HEK293T (cell line): Measurements from ENCODE around the gene PSMG2.

Experiments
- CTCF ChIA-PET: fragments of 350-600 bp; formaldehyde crosslinking; extraction: SDS; loops from one replicate; lab custom pipeline; 2021; ENCODE audit warnings: antibody characterized with exemption, inconsistent platforms; lab: Yijun Ruan, JAX
- POLR2A ChIA-PET: fragments of 350-600 bp; formaldehyde crosslinking; extraction: SDS; loops from one replicate; lab custom pipeline; 2020; ENCODE audit warnings: antibody characterized with exemption, inconsistent platforms; lab: Yijun Ruan, JAX
- DNase-seq: peaks from one replicate; pipeline ENCODE4 v3.0.0; 2012; ENCODE audit warnings: mixed read lengths; ENCODE audit errors: extremely low spot score
- ARNT ChIP-seq: fragments of 450-650 bp; IDR thresholded peaks from 2 replicates; pipeline ENCODE4 v1.6.1; 2017; ENCODE audit warnings: mild to moderate bottlenecking
- BHLHE40 ChIP-seq: fragments of 450-650 bp; IDR thresholded peaks from 2 replicates; pipeline ENCODE4 v1.6.1; 2016; ENCODE audit warnings: mild to moderate bottlenecking, moderate library complexity, borderline replicate concordance
- CTBP1 ChIP-seq: fragments of 450-650 bp; IDR thresholded peaks from 2 replicates; pipeline ENCODE4 v1.6.1; 2016; ENCODE audit warnings: borderline replicate concordance
- ELF4 ChIP-seq: fragments of 450-650 bp; IDR thresholded peaks from 2 replicates; pipeline ENCODE4 v1.6.1; 2017; ENCODE audit warnings: antibody characterized with exemption
- FOXA1 ChIP-seq: fragments of 450-650 bp; IDR thresholded peaks from 2 replicates; pipeline ENCODE4 v1.6.1; 2016; ENCODE audit warnings: mild to moderate bottlenecking
- FOXK2 ChIP-seq: fragments of 450-650 bp; IDR thresholded peaks from 2 replicates; pipeline ENCODE4 v1.6.1; 2016; ENCODE audit warnings: mild to moderate bottlenecking
- FOXM1 ChIP-seq: fragments of 450-650 bp; IDR thresholded peaks from 2 replicates; pipeline ENCODE4 v1.6.1; 2017; ENCODE audit warnings: mild to moderate bottlenecking, borderline replicate concordance
- HDGF ChIP-seq: fragments of 450-650 bp; IDR thresholded peaks from 2 replicates; pipeline ENCODE4 v1.6.1; 2017; ENCODE audit warnings: antibody characterized with exemption, borderline replicate concordance
- L3MBTL2 ChIP-seq: fragments of 450-650 bp; conservative IDR thresholded peaks from 2 replicates; pipeline ENCODE4 v1.6.1; 2016; ENCODE audit warnings: mild to moderate bottlenecking
- LEF1 ChIP-seq: fragments of 450-650 bp; IDR thresholded peaks from 2 replicates; pipeline ENCODE4 v1.6.1; 2017; ENCODE audit warnings: mild to moderate bottlenecking, borderline replicate concordance
- NFRKB ChIP-seq: fragments of 450-650 bp; IDR thresholded peaks from 2 replicates; pipeline ENCODE4 v1.6.1; 2016; ENCODE audit warnings: mild to moderate bottlenecking, moderate library complexity
- PKNOX1 ChIP-seq: fragments of 450-650 bp; IDR thresholded peaks from 2 replicates; pipeline ENCODE4 v1.6.1; 2016
- SP1 ChIP-seq: fragments of 450-650 bp; IDR thresholded peaks from 2 replicates; pipeline ENCODE4 v1.6.1; 2017
- SUZ12 ChIP-seq: fragments of 450-650 bp; IDR thresholded peaks from 2 replicates; pipeline ENCODE4 v1.6.1; 2016; ENCODE audit warnings: mild to moderate bottlenecking
- TARDBP ChIP-seq: fragments of 450-650 bp; IDR thresholded peaks from 2 replicates; pipeline ENCODE4 v1.6.1; 2016
- ZNF384 ChIP-seq: fragments of 450-650 bp; IDR thresholded peaks from 2 replicates; pipeline ENCODE4 v1.6.1; 2016

Gene PSMG2

GRCh38 chr18:12702221-12703095, at the start of gene PSMG2, which contains the start of gene CEP76:
Gene PSMG2 (plus strand): TSS chr18:12703042. CDS start chr18:12703108, 66 bp downstream.
Gene CEP76 (minus strand): TSS chr18:12702723. CDS start chr18:12702548, 175 bp downstream.
- peak; percentile 78 for DNase-seq
- ChIA-PET POLR2A (interaction anchor here (1.1 to 1.2 kb wide), 2 partner anchors 9 to 325 kb away, joined by 3 to 4 read pairs; partner anchors contain the start of gene AFG3L2), CTCF (no interaction called here)
- TF ChIP-seq FOXM1 = no peak
- TF ChIP-seq L3MBTL2 = no peak; the same call in 1 of the 2 replicates
- TF ChIP-seq NFRKB = no peak
- TF ChIP-seq BHLHE40 = no peak
- no peak for TF ChIP-seq FOXA1
- TF ChIP-seq ELF4 = no peak
- TF ChIP-seq LEF1 = no peak
- no peak for TF ChIP-seq CTBP1
- TF ChIP-seq SUZ12 = no peak
- no peak for TF ChIP-seq TARDBP
- no peak for TF ChIP-seq SP1
- no peak for TF ChIP-seq ZNF384
- TF ChIP-seq PKNOX1 = no peak
- TF ChIP-seq ARNT = no peak
- TF ChIP-seq FOXK2 = no peak
- TF ChIP-seq HDGF = no peak

GRCh38 chr18:12654971-12655370, 47.9 kb upstream of the PSMG2 start:
- TF ChIP-seq L3MBTL2 = no peak
- TF ChIP-seq SP1 = no peak
- TF ChIP-seq ZNF384 = no peak
- no peak for TF ChIP-seq PKNOX1
- no peak for TF ChIP-seq FOXA1
- TF ChIP-seq TARDBP = no peak
- TF ChIP-seq ELF4 = no peak
- no peak for TF ChIP-seq NFRKB
- no peak for TF ChIP-seq FOXM1
- no peak for TF ChIP-seq LEF1
- no peak for TF ChIP-seq SUZ12
- no peak for TF ChIP-seq HDGF
- no peak for TF ChIP-seq FOXK2
- no peak for TF ChIP-seq ARNT
- ChIA-PET CTCF (no interaction called here), POLR2A (no interaction called here)
- no peak for DNase-seq

GRCh38 chr18:12656605-12656937, 46.3 kb upstream of the PSMG2 start:
- CTCF ChIA-PET = no interaction called here
- TF ChIP-seq FOXM1 (no peak), LEF1 (no peak), SUZ12 (no peak), BHLHE40 (no peak), SP1 (no peak), TARDBP (no peak), L3MBTL2 (no peak)
- no peak for DNase-seq
- POLR2A ChIA-PET = no interaction called here

- ChIA-PET POLR2A (no interaction called here), CTCF (no interaction called here)
- TF ChIP-seq ZNF384 (no peak), LEF1 (no peak), FOXA1 (no peak), NFRKB (no peak), L3MBTL2 (no peak), CTBP1 (no peak), SP1 (no peak), BHLHE40 (no peak), ARNT (no peak), ELF4 (no peak), HDGF (no peak), FOXM1 (no peak), FOXK2 (no peak), PKNOX1 (no peak)
- DNase-seq = peak; percentile 26
These were observed 45.7 kb upstream of the PSMG2 start for GRCh38 chr18:12656938-12657683.

GRCh38 chr18:12657684-12658425, 45.0 kb upstream of the PSMG2 start, which contains the start of gene SPIRE1:
Gene SPIRE1 (minus strand): TSS chr18:12658107. CDS start chr18:12657866, 241 bp downstream.
- TF ChIP-seq PKNOX1 (no peak), ARNT (no peak), SUZ12 (no peak), L3MBTL2 (no peak; the same call in 1 of the 2 replicates), SP1 (no peak), ZNF384 (no peak), NFRKB (no peak), HDGF (no peak), TARDBP (no peak), CTBP1 (no peak), ELF4 (no peak), BHLHE40 (no peak), FOXK2 (no peak), FOXM1 (no peak), FOXA1 (no peak), LEF1 (no peak)
- ChIA-PET CTCF (no interaction called here), POLR2A (no interaction called here)
- peak; percentile 52 for DNase-seq
